EL (cell line): ENCODE measurements around the gene HSPA1L.

Experiments used
- DNase-seq: peaks from one replicate; pipeline ENCODE4 v3.0.0-alpha.2; 2016

The HSPA1L gene

GRCh38 chr6:31780507-31781243, 34.4 kb downstream of the HSPA1L start:
- DNase-seq: no peak

DNA sequence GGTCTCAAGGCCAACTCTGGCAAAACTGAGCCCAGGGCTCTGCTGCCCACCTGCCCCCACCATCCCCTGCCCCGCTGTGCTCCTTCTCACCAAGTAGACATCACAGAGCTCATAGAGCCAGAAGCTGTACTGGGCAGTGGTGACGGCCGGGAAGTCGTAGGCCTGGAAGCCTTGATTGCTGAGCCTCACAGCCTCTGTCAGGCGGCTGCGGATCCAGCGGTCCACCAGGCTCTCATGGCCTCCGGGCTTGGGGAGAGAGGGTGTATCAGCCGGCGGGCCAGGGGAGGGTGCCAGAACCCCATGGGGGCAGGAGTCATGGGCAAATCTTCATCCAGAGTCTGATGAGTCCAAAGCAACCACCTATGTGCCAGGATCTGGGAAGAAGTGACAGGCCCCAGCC, 35.2 kb downstream of the HSPA1L start:
- no peak for DNase-seq

DNA sequence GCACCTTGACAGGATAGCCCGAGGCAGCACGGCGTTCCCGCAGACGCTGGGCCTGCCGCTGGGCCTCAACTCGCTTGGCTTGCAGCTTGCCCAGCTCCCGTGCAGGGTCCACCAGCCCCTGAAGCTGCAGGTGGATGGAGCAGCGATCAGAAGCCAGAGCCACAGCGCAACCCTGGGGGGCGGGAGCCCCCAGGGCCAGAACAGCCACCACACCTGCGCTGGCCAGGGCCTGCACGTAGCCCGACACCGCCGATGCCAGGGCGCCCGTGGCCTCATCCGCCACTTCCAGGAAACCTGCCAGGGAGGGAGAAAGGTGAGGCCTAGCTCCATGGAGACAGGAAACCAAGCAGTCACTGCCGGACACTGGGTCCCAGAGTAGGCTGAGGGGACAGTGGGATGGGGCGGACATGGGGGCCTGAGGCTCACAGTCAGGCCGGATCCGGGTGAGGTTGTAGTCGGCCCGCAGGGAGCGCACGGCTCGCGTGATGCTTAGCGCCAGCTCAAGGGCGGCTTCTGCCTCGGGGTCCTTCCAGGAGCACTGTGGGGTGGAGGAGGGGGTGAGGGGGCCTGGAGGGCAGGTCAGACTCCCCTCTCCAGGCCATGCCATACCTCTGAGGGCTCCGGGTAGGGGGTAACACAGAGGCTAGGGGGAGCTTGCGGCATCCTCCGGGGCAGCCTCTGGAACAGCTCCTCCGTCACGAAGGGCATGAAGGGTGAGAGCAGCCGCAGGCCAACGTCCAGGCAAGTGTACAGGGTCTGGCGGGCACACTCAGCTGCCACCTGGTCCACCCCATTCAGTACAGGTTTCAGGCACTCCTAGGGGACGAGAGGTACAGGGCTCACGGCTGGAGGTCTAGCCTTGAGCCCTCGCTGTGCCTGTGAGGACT, 35.8 kb downstream of the HSPA1L start:
- DNase-seq: no peak

GRCh38 chr6:31778193-31778592, 36.9 kb downstream of the HSPA1L start:
- no peak for DNase-seq

- no peak for DNase-seq
These were observed 37.4 kb downstream of the HSPA1L start for GRCh38 chr6:31777667-31778050.

DNA sequence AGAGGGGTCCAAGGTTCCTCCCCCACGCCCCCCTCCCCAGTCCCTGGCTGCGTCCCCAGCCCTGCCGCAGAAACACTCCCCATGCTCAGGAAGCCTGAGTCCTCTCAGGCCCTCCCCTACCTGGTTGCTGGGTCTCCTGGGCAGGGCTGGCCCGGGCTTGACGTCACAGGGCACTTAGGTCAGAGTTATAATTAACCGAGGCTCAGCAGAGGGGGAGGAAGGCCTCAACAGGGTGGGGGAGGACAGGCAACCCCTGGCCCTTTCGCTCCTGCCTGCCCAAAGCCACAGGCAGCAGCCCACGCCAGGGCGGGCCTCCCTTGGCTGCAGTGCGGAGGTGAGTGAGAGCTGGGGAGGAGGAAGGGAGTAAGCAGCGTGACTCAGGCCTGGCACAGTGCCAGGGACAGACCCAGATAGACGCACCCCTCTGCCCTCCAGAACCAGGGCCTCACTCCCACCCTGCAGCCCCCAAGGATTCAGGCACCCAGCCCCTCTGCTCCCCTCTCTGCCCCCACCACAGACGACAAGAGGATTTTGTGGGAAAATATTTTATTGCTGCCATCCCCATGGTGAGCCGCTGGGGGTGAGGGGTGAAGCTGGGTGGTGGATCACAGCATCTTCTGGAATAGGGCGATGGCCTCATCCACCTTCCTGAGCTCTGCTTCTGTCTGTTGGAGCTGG, 38.0 kb downstream of the HSPA1L start, which contains the start of gene VWA7:
Gene VWA7, minus strand, starts transcription at position 340 of the 678 bp plus-strand sequence. CDS start 549 bp downstream, outside the sequence.
- DNase-seq: peak; percentile 80

GRCh38 chr6:31776485-31776988, 38.5 kb downstream of the HSPA1L start:
- no peak for DNase-seq

GRCh38 chr6:31775633-31776484, 39.2 kb downstream of the HSPA1L start:
- no peak for DNase-seq

DNA sequence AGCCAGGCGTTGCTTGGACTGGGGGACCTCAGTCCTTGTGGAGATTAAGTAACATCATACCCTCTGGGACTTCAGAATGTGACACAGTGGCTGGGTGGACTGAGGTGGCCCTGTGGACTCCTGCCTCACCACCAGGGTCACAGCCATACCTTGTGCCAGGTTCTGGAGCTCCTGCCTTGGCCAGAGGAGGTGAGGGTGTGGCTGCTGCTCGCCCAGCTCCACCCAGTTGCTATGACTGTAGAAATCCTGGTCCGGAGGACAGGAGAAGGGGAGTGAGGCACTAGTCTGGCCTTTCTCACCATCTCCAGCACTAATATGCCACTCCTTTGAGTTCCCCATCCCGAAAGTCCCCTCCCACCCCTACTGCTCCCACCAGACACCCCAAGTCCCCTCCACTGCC, 39.9 kb downstream of the HSPA1L start:
- DNase-seq: no peak

GRCh38 chr6:31771992-31772358, 43.1 kb downstream of the HSPA1L start:
- DNase-seq: peak; percentile 33

DNA sequence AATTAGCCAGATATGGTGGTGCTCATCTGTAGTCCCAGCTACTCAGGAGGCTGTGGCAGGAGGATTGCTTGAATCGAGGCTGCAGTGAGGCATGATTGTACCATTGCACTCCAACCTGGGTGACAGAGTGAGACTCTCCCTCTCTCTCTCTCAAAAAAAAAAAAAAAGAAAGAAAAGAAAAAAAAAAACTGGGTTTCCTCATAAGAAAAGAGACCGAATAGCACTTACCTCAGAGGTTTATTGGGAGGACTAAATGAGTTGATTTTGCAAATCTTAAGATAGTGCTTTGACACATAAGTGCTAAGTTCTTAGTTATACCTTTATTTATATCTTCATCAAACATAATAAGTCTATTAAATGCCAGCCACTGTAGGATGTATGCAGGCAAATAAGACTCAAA, 44.2 kb downstream of the HSPA1L start:
- no peak for DNase-seq

DNA sequence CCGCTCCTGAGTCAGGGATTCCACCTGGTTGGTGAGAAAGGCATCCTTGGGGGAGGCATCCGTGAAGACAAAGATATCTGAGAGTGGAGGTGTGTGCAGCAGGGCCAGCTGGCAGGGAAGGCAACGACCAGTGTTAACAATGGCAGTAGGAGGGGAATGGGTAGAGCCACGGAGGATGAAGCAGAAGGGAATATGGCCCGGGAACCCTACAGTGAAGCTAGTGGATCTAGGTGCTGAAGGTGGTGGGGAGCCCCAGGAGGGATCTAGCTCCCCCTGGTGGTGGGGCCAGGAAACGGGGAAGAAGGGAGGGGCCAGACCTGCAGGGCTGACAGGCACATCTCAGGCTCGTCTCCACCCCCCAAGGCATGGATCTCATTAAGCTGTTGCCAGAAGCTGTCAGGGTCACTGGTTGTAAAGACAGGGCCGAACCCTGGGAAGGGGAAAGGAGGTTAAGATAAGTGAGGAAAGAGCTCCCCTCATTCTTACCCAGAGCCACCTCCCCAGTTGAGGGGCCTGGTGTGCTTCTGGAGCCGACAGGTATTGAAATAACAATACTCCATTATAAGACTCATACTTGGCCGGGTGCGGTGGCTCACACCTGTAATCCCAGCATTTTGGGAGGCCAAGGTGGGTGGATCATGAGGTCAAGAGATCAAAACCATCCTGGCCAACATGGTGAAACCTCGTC, 45.3 kb downstream of the HSPA1L start:
- DNase-seq: peak; percentile 65

- DNase-seq: no peak
These were observed 46.5 kb downstream of the HSPA1L start for GRCh38 chr6:31768363-31769257.

- DNase-seq: no peak
These were observed 47.9 kb downstream of the HSPA1L start for GRCh38 chr6:31767096-31767645.

DNA sequence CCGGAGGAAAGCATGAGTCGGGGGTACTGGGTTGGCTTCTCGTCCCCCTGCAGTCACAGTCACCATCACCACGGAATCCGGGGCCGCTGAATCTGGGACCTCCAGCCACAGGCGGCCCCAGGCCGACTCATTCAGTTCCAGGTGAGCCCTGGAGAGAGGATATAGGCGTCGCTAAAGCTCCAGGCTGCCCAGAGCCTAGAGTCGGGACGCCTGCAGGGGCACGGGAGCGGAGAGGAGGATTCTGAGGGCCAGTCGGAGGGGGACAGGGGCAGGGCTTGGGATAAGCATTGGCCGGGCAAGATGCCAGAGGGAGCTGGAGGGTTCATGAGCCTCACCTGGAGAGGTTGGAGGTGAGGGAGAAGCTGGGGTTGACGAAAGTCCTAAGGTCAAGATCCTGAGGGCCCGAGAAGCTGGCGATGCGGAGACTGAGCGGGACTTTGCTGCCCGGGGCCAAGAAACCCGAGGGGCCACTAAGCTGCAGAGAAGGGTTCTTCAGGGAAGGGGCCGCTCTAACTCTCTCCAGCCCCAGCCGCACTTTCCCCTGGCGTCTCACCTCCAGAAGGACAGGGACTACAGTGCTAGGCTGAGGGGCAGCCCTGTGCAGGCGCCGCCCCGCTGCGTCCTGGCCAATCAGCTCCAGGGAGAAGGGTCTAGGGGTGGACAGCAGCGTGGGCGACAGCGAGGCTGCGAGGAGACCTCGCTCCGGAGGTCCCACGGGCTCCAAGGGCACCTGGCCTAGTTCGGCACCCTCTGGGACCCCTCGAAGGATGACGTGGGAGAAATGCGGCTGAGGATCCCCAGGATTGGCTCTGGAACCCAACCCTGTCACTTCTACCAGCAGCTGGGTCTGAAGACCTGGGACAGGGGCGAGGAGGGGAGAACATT, 48.9 kb downstream of the HSPA1L start:
- no peak for DNase-seq

DNA sequence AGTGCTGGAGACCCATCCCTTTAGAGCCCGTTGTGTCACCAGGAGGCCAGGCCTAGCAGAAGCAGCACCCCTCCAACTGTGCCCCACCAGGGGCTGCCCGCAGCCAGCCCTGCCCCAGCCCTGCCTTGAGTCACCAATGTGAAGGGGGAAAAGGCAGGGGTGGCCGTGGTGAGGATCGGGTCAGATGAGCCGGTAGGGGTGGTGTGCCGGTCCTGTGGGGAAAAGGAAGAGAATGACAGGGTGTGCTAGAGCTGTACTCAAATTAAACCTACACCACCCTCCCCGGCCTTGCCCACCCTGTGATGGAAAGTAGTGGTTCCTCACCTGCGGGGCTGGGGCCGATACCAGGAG, 49.5 kb downstream of the HSPA1L start:
- DNase-seq: no peak

DNA sequence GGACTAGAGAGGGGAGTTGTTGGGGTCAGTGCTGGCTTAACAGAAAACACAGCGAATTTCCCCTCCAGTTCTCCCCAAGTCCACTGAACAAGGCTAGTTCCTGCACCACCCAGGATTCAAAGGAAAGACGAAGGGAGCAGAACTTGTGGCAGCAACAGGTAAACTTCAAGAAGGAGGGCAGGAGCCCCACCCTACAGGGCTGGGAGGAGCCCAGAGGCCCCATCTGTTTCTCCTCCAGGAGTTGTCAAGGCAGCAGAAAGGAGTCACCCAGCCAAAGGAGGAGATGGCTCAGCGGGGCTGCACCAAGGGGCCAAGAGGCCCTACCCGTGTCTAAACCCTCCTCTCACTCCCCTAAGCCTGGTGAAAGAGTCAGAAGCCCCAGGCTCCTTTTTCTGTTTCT, 50.9 kb downstream of the HSPA1L start:
- no peak for DNase-seq

DNA sequence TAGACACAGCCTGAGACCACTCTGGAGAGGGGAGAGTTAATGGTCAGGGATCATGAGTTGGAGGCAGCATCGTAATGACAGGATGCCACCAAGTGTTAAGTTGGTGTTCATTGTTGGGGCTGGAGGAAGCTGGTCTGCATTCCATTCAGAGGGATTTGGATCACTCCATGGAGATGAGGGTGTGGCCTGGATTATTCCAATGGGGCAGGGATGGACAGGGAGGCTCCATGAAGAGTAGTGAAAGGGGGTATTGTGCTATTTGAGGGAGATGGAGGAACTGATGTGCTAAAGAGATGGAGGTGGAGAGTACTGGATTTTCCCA, 51.5 kb downstream of the HSPA1L start:
- peak; percentile 62 for DNase-seq

DNA sequence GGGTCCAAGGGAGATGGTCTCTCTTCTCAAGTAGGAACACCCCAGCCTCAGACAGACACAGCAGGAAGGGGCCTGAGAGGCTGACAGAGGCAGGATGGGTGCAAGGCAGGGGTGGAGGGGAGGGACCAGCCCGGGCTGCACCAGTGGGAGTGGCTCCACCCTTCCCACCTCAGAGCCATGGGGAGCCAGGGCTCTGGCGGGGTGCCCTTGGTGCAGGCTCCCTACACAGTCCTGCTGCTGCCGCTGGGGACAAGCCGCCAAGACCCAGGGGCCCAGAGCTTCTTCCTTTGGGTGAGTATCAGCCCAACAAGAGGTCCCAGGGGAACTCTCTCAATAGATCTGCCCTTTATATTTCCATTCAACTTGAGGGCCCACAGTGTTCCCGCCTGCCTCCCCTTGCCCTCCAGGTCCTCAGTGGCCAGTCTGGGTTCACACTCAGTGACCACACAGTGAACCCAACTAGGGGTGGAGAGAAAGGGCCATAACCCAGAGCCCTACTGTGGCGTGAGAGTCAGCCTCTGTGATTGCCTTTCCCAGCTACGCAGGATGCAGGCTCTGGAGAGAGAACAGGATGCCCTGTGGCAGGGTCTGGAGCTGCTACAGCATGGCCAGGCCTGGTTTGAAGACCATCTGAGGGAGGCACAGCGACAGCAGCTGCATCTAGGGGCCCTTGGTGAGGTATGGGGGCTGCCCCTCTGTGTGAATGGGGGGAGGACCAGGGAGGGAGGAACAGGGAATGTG, 52.0 kb downstream of the HSPA1L start:
- DNase-seq: no peak
